PC-3 (cell line): ENCODE results near the gene TMEM174. TPM values are rescaled to one million over a fixed set of nuclear protein-coding genes. Genes with fewer than 3 reads are reported as not detected.

ENCODE experiments used
- ATAC-seq: fragments of 200-7000 bp; cut with Tn5 transposase; 2 replicates; pipeline ENCODE4 v1.9.1; 2020; ENCODE audit warnings: mild to moderate bottlenecking, moderate library complexity
- BruUV-seq: library from RNA; stranded (reverse); fragments of 400-500 nt; replicated peaks from 2 replicates; lab custom pipeline; 2021; lab: Mats Ljungman, UMichigan
- CTCF ChIA-PET: fragments of 300-600 bp; sonication (Branson Sonifier 250); formaldehyde crosslinking; loops from one replicate; lab custom pipeline; 2022; ENCODE audit warnings: antibody characterized with exemption; lab: Charles Lee
- POLR2A ChIA-PET: fragments of 300-600 bp; sonication (Branson Sonifier 250); formaldehyde crosslinking; loops from one replicate; lab custom pipeline; 2022; ENCODE audit warnings: antibody characterized with exemption; ENCODE audit not compliant: unreplicated experiment; lab: Charles Lee
- DNase-seq: peaks from one replicate; pipeline ENCODE4 v3.0.0-alpha.2; 2015
- H2AFZ ChIP-seq: fragments of 300-600 bp; sonication (generic); 2 replicates; pipeline ENCODE4 v1.6.0; 2016; ENCODE audit warnings: antibody characterized with exemption, low read length
- H3F3A ChIP-seq: fragments of 300-600 bp; sonication (generic); one replicate; pipeline ENCODE4 v1.6.0; 2017; ENCODE audit warnings: antibody characterized with exemption, low read length, control low read depth, mild to moderate bottlenecking; ENCODE audit not compliant: unreplicated experiment
- H3K27ac ChIP-seq: fragments of 300-600 bp; sonication (generic); 2 replicates; pipeline ENCODE4 v1.5.1; 2016; ENCODE audit warnings: mild to moderate bottlenecking, low read length
- H3K27me3 ChIP-seq: fragments of 300-600 bp; sonication (generic); 2 replicates; pipeline ENCODE4 v1.6.1; 2016; ENCODE audit warnings: low read length, mixed read lengths
- H3K36me3 ChIP-seq: fragments of 300-600 bp; sonication (generic); 2 replicates; pipeline ENCODE4 v1.6.1; 2016; ENCODE audit warnings: low read depth, mixed run types, low read length, mixed read lengths
- H3K4me1 ChIP-seq: fragments of 300-600 bp; sonication (generic); 2 replicates; pipeline ENCODE4 v1.5.1; 2016; ENCODE audit warnings: low read length; ENCODE audit not compliant: insufficient read depth
- H3K4me2 ChIP-seq: fragments of 300-600 bp; sonication (generic); 2 replicates; pipeline ENCODE4 v1.6.0; 2016; ENCODE audit warnings: low read length
- H3K4me3 ChIP-seq: fragments of 300-600 bp; sonication (generic); 2 replicates; pipeline ENCODE4 v1.5.1; 2016; ENCODE audit warnings: mild to moderate bottlenecking, low read length, mixed read lengths
- H3K79me2 ChIP-seq: fragments of 300-600 bp; sonication (generic); 2 replicates; pipeline ENCODE4 v1.6.1; 2017; ENCODE audit warnings: low read length, mixed read lengths
- H3K9ac ChIP-seq: fragments of 300-600 bp; sonication (generic); 2 replicates; pipeline ENCODE4 v1.6.0; 2016; ENCODE audit warnings: mild to moderate bottlenecking, low read length
- H3K9me2 ChIP-seq: fragments of 300-600 bp; sonication (generic); replicated peaks from 2 replicates; pipeline ENCODE4 v1.6.1; 2016; ENCODE audit warnings: mixed run types, low read length, mixed read lengths
- H3K9me3 ChIP-seq: fragments of 300-600 bp; sonication (generic); 2 replicates; pipeline ENCODE4 v1.6.1; 2016; ENCODE audit warnings: low read length, mixed read lengths
- H4K20me1 ChIP-seq: fragments of 300-600 bp; sonication (generic); 2 replicates; pipeline ENCODE4 v1.6.1; 2016; ENCODE audit warnings: low read length, mixed read lengths
- EZH2 ChIP-seq: fragments of 300-600 bp; sonication (generic); IDR thresholded peaks from one replicate; pipeline ENCODE4 v1.6.1; 2017; ENCODE audit warnings: antibody characterized with exemption, mild to moderate bottlenecking, low read length; ENCODE audit not compliant: unreplicated experiment
- EZH2phosphoT487 ChIP-seq: fragments of 300-600 bp; sonication (generic); IDR thresholded peaks from 2 replicates; pipeline ENCODE4 v1.6.1; 2018; ENCODE audit warnings: mild to moderate bottlenecking, antibody characterized with exemption, low read length, borderline replicate concordance
- intact Hi-C: fragments of 100-400 bp; cut with micrococcal nuclease; formaldehyde crosslinking; loops from 2 replicates; pipeline ENCODE4 v1.9.0; 2023
- total RNA-seq: library from RNA; depleted of rRNA; stranded (reverse); fragments of >200 nt; gene quantifications from 2 replicates; pipeline ENCODE4 v1.2.3, GENCODE V29; 2014
- TF ChIP-seq, protein P1 (sequence below): fragments of 300-600 bp; sonication (generic); conservative IDR thresholded peaks from 2 replicates; pipeline ENCODE4 v1.5.1; 2017; ENCODE audit warnings: antibody characterized with exemption, low read depth, mild to moderate bottlenecking, low read length

TMEM174 gene
- total RNA-seq, 1 experiment from 2014 or later, result not detected

GRCh38 chr5:73221161-73221560 lies 48.2 kb downstream of the TMEM174 start:
- no peak overlapping the region for H3K4me2 ChIP-seq
- no peaks in the 10 kb centered on the region for H3K9me3 ChIP-seq
- ATAC-seq (no peak), DNase-seq (no peak)
- BruUV-seq, result no TSS peak
- no peaks in the 10 kb centered on the region for H3K9me2 ChIP-seq
- no peak overlapping the region for H3K27ac ChIP-seq
- no peaks in the 10 kb centered on the region for H3K36me3 ChIP-seq
- no peaks in the 10 kb centered on the region for H3K79me2 ChIP-seq
- POLR2A ChIA-PET, result no interaction called here
- H3K27me3 ChIP-seq, result no peaks in the 10 kb centered on the region
- no peak overlapping the region for H3K4me3 ChIP-seq
- no peaks in the 10 kb centered on the region for H4K20me1 ChIP-seq
- no peaks in the 10 kb centered on the region for H3K4me1 ChIP-seq
- H2AFZ ChIP-seq, result no peak overlapping the region
- H3F3A ChIP-seq, result no peaks in the 10 kb centered on the region
- intact Hi-C loops, result no loop called here
- no peak overlapping the region for H3K9ac ChIP-seq
- CTCF ChIA-PET, result no interaction called here
- no peak for TF ChIP-seq EZH2
- TF ChIP-seq, protein P1, sequence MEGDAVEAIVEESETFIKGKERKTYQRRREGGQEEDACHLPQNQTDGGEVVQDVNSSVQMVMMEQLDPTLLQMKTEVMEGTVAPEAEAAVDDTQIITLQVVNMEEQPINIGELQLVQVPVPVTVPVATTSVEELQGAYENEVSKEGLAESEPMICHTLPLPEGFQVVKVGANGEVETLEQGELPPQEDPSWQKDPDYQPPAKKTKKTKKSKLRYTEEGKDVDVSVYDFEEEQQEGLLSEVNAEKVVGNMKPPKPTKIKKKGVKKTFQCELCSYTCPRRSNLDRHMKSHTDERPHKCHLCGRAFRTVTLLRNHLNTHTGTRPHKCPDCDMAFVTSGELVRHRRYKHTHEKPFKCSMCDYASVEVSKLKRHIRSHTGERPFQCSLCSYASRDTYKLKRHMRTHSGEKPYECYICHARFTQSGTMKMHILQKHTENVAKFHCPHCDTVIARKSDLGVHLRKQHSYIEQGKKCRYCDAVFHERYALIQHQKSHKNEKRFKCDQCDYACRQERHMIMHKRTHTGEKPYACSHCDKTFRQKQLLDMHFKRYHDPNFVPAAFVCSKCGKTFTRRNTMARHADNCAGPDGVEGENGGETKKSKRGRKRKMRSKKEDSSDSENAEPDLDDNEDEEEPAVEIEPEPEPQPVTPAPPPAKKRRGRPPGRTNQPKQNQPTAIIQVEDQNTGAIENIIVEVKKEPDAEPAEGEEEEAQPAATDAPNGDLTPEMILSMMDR, result no peak
- TF ChIP-seq EZH2phosphoT487, result no peak

DNA sequence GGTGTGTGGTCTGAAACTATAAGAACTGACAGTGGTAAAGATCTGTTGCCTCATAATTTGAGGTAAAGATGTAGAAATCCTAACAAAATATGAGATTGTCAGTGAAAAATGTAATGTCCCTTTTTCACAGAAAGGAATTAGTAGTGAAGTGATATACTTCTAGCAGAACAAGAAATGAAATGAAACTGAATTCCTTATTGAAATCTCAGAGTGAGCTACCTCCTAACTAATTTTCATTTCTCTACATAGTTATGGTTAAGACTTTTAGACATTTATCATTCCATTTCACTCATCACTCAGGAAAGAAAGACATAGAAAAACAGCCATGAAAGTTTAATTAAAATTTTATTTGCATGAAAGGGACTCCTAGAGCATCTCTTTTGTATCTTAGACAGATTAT lies 48.7 kb downstream of the TMEM174 start:
- TF ChIP-seq EZH2, result no peak
- TF ChIP-seq, protein P1, result no peak
- TF ChIP-seq EZH2phosphoT487, result no peak
- Histone ChIP-seq H3K9ac (no peak overlapping the region), H3K9me2 (no peaks in the 10 kb centered on the region), H3K4me1 (no peaks in the 10 kb centered on the region), H3K79me2 (no peaks in the 10 kb centered on the region), H2AFZ (no peak overlapping the region), H3K4me3 (no peak overlapping the region), H3F3A (no peaks in the 10 kb centered on the region), H3K36me3 (no peaks in the 10 kb centered on the region), H4K20me1 (no peaks in the 10 kb centered on the region), H3K4me2 (no peak overlapping the region), H3K27me3 (no peaks in the 10 kb centered on the region), H3K9me3 (no peaks in the 10 kb centered on the region), H3K27ac (no peak overlapping the region)
- BruUV-seq, result no TSS peak
- DNase-seq, result no peak
- ATAC-seq, result no peak
- ChIA-PET CTCF (no interaction called here), POLR2A (no interaction called here)
- intact Hi-C loops, result no loop called here

- H2AFZ ChIP-seq, result no peak overlapping the region
- ChIA-PET CTCF (no interaction called here), POLR2A (no interaction called here)
Measured at GRCh38 chr5:73222173-73222572, 49.2 kb downstream of the TMEM174 start.

More at GRCh38 chr5:73222173-73222572, 49.2 kb downstream of the TMEM174 start:
- no peak overlapping the region for H3K27ac ChIP-seq
- no peak for DNase-seq
- H3K27me3 ChIP-seq, result no peaks in the 10 kb centered on the region
- H3K4me3 ChIP-seq, result no peak overlapping the region
- H3K9ac ChIP-seq, result no peak overlapping the region
- no peaks in the 10 kb centered on the region for H3K79me2 ChIP-seq
- H3K9me3 ChIP-seq, result no peaks in the 10 kb centered on the region
- intact Hi-C loops, result no loop called here
- no peaks in the 10 kb centered on the region for H3K36me3 ChIP-seq
- no peak overlapping the region for H3K4me2 ChIP-seq
- no TSS peak for BruUV-seq
- no peaks in the 10 kb centered on the region for H3F3A ChIP-seq
- H4K20me1 ChIP-seq, result no peaks in the 10 kb centered on the region
- H3K4me1 ChIP-seq, result no peaks in the 10 kb centered on the region
- H3K9me2 ChIP-seq, result no peaks in the 10 kb centered on the region
- TF ChIP-seq EZH2phosphoT487 (no peak), EZH2 (no peak)
- TF ChIP-seq, protein P1, result no peak
- ATAC-seq, result no peak
